ENCODE measurements around the gene CEP131.
"Not testable (repeated sequence)": the region's sequence is repeated elsewhere in the genome, so short reads cannot be mapped to it uniquely, and the experiment has no call there.

The CEP131 gene

DNA sequence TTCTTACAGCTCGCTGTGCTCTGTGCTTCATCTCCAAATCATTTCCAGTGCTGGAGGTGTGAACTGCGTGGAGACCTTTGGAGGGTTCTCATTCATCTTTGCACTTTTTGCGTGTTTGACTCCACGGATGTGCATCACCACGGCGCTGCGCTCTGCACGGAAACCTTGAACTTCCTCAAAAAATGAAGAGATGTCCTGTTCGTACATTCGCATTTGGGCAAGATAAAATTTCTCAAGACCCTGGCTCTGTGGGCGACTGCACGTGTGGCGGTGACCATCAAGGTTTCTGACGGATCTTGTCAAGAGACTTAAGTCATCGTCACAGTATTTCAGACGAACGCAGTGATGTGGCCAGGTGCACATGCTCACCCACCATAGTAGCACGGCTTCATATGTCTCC, 67.8 kb downstream of the CEP131 start:
- no peak for DNase-seq (ENCODE audit: low read depth in 1 of 2, low spot score in 1 of 2)

GRCh38 chr17:81154016-81154415, 68.7 kb downstream of the CEP131 start:
- not testable (repeated sequence) for DNase-seq (ENCODE audit: low read depth in 1 of 2, low spot score in 1 of 2)

- DNase-seq (ENCODE audit: low read depth in 1 of 2, low spot score in 1 of 2): no peak
Measured at GRCh38 chr17:81153340-81153803, 69.4 kb downstream of the CEP131 start.

- DNase-seq (ENCODE audit: low read depth in 1 of 2, low spot score in 1 of 2): no peak
Measured at GRCh38 chr17:81152288-81152828, 70.4 kb downstream of the CEP131 start.

- DNase-seq (ENCODE audit: low read depth in 1 of 2, low spot score in 1 of 2): no peak
Measured at GRCh38 chr17:81151278-81151677, 71.5 kb downstream of the CEP131 start.

GRCh38 chr17:81150377-81151077, 72.2 kb downstream of the CEP131 start:
- no peak for DNase-seq (ENCODE audit: low read depth in 1 of 2, low spot score in 1 of 2)

DNA sequence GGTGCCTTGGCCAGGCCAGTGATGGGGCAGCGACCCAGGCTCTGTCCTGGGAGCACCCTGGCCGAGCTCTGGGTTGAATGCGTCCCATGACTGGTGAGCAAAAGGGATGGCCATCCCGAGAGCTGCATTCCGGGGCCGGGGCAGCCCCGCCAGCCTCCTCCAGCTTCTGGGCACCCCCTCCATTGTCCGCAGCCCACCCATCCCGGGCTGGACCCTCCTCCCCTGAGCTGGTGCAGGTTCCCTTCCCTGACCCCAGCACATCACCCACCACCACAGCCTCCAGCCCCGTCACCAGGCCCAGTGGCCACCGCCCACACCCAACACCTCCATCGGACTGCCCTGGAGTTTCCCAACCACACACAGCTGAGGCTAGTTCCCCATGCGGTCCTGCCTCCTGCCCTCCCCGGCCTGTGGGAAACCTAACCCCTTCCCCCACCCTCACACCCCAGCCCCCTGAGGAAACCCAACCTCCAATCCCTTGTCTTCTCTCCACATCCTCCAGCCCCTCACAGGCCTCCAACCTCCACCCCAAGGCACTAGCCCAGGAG, 73.7 kb downstream of the CEP131 start:
- DNase-seq (ENCODE audit: low read depth in 1 of 2, low spot score in 1 of 2): no peak

GRCh38 chr17:81148571-81148970, 74.2 kb downstream of the CEP131 start:
- DNase-seq (ENCODE audit: low read depth in 1 of 2, low spot score in 1 of 2): no peak

GRCh38 chr17:81147701-81148100, 75.1 kb downstream of the CEP131 start:
- no peak for DNase-seq (ENCODE audit: low read depth in 1 of 2, low spot score in 1 of 2)

- not testable (repeated sequence) for DNase-seq (ENCODE audit: low read depth in 1 of 2, low spot score in 1 of 2)
Measured at GRCh38 chr17:81146208-81146607, 76.6 kb downstream of the CEP131 start.

GRCh38 chr17:81144423-81144781, 78.4 kb downstream of the CEP131 start:
- DNase-seq (ENCODE audit: low read depth in 1 of 2, low spot score in 1 of 2): no peak

- no peak for DNase-seq (ENCODE audit: low read depth in 1 of 2, low spot score in 1 of 2)
Measured at GRCh38 chr17:81143717-81144422, 78.9 kb downstream of the CEP131 start.

DNA sequence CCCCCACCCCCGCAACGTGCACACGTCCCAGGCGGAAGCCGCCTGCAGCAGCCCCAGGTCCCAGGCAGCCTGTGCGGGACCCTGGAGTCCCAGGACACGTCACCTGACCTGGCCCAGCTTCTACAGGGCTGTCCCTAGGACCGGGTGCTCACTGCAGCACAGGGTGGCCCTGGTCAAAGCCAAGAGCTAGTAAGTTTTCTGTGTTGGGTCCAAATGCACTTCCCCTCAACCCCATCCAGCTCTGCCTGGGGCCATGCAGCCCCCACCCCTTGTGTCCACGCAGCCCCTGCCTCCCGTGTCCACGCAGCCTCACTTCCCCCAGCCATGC, 79.6 kb downstream of the CEP131 start:
- no peak for DNase-seq (ENCODE audit: low read depth in 1 of 2, low spot score in 1 of 2)

- DNase-seq (ENCODE audit: low read depth in 1 of 2, low spot score in 1 of 2): peak; percentile 30 to 36
Measured at GRCh38 chr17:81142301-81143199, 80.2 kb downstream of the CEP131 start.

GRCh38 chr17:81140695-81141094, 82.1 kb downstream of the CEP131 start:
- no peak for DNase-seq (ENCODE audit: low read depth in 1 of 2, low spot score in 1 of 2)

DNA sequence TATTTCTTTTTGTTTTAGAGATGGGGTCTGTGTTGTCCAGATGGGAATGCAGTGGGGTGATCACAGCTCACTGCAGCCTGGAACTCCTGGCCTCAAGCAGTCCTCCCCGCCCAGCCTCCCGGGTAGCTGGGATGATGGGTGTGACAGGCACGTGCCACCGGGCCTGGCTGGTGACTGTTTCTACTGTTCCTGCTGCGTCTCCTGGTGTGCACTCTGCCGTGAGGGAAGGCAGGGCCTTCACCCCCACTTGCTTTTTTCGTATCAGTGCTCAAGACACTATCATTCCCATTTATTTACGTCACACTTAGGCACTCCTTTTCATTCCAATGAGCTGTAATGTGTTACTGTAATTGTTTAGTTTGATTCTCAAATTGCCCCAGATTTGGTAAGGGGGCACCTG, 82.7 kb downstream of the CEP131 start:
- no peak for DNase-seq (ENCODE audit: low read depth in 1 of 2, low spot score in 1 of 2)

Data from activated T-helper 1 cell treated with anti-CD3 and anti-CD28 coated beads, Interleukin-2, amount 50 U/mL, for 16 hours (primary cell).